ENCODE results near the gene SRP68.

Gene SRP68

GRCh38 chr17:76056882-76057281 is 15.4 kb downstream of the SRP68 start:
- H3K4me3 ChIP-seq (ENCODE audit: low read length), result no peak overlapping the region
- DNase-seq (ENCODE audit: low read depth), result no peak
- no peak for TF ChIP-seq CTCF (conservative IDR thresholded peaks at IDR 0.05; ENCODE audit: low read depth, low read length)

- DNase-seq (ENCODE audit: low read depth), result no peak
- TF ChIP-seq CTCF (conservative IDR thresholded peaks at IDR 0.05; ENCODE audit: low read depth, low read length), result no peak
- H3K4me3 ChIP-seq (ENCODE audit: low read length), result no peak overlapping the region
Measured at GRCh38 chr17:76054112-76054476, 18.2 kb downstream of the SRP68 start.

- TF ChIP-seq CTCF (conservative IDR thresholded peaks at IDR 0.05; ENCODE audit: low read depth, low read length), result no peak
- no peak overlapping the region for H3K4me3 ChIP-seq (ENCODE audit: low read length)
- DNase-seq (ENCODE audit: low read depth), result peak; percentile 54
Measured at GRCh38 chr17:76053246-76054111, 18.8 kb downstream of the SRP68 start.

- DNase-seq (ENCODE audit: low read depth), result no peak
- TF ChIP-seq CTCF (conservative IDR thresholded peaks at IDR 0.05; ENCODE audit: low read depth, low read length), result no peak
- no peak overlapping the region for H3K4me3 ChIP-seq (ENCODE audit: low read length)
Measured at GRCh38 chr17:76051561-76051960, 20.8 kb downstream of the SRP68 start.

GRCh38 chr17:76050538-76051467 is 21.5 kb downstream of the SRP68 start:
- H3K4me3 ChIP-seq (ENCODE audit: low read length), result no peak overlapping the region
- DNase-seq (ENCODE audit: low read depth), result no peak
- no peak for TF ChIP-seq CTCF (conservative IDR thresholded peaks at IDR 0.05; ENCODE audit: low read depth, low read length)

GRCh38 chr17:76049836-76050537 is 22.3 kb downstream of the SRP68 start:
- no peak for TF ChIP-seq CTCF (conservative IDR thresholded peaks at IDR 0.05; ENCODE audit: low read depth, low read length)
- no peak overlapping the region for H3K4me3 ChIP-seq (ENCODE audit: low read length)
- DNase-seq (ENCODE audit: low read depth), result no peak
